ENCODE measurements around the gene PADI1.

DNA sequence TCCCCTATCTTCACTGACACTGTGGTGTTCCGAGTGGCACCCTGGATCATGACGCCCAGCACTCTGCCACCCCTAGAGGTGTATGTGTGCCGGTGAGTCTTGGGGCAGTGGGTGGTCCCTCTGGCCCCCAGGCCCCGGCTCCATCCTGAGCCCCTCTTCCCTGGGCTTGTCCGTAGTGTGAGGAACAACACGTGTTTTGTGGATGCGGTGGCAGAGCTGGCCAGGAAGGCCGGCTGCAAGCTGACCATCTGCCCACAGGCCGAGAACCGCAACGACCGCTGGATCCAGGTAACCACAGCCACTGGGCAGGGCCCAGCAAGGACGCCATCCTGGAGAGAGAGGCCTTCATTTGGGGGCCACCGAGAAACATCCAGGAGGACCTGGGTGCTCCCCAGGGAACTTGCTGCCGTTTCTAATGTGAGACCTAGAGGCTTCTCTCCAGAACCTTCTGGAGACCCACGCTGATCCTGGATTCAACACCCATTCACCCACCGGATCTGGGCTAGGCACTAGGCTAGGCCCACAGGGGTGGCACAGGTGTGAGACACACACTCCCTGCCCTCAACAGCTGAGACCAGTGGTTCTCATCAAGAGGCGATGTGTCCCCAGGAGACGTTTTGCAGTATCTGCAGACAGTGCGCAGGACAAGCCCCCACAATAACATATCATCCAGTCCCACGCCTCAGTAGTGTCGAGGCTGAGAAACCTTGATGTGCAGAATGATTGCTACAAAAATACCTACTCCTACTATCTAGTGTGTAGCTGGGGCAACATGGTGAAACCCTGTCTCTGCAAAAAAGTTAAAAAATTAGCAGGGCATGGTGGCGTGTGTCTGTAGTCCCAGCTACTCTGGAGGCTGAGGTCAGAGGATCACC, 66.2 kb downstream of the PADI1 start:
- TF ChIP-seq, protein P1, sequence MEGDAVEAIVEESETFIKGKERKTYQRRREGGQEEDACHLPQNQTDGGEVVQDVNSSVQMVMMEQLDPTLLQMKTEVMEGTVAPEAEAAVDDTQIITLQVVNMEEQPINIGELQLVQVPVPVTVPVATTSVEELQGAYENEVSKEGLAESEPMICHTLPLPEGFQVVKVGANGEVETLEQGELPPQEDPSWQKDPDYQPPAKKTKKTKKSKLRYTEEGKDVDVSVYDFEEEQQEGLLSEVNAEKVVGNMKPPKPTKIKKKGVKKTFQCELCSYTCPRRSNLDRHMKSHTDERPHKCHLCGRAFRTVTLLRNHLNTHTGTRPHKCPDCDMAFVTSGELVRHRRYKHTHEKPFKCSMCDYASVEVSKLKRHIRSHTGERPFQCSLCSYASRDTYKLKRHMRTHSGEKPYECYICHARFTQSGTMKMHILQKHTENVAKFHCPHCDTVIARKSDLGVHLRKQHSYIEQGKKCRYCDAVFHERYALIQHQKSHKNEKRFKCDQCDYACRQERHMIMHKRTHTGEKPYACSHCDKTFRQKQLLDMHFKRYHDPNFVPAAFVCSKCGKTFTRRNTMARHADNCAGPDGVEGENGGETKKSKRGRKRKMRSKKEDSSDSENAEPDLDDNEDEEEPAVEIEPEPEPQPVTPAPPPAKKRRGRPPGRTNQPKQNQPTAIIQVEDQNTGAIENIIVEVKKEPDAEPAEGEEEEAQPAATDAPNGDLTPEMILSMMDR (IDR thresholded peaks at IDR 0.05 in 8 of 11, conservative IDR thresholded peaks at IDR 0.05 in 3 of 11), result no peak
- no peak for TF ChIP-seq POLR2AphosphoS5 (IDR thresholded peaks at IDR 0.05)

Measured in spleen (tissue), 7 donors.